Measurements from ENCODE around the gene CYP27A1. TPM values are rescaled to one million over a fixed set of nuclear protein-coding genes. Genes with fewer than 3 reads are reported as not detected.
A peak's percentile ranks its signal among the peaks of the same experiment; 100 is the strongest.

CYP27A1 gene
- total RNA-seq, 1 experiment from 2014 or later = 0.94 TPM

- Histone ChIP-seq H3K36me3 (ENCODE audit: low read depth) (peaks cover 42% of the 10 kb centered on the region), H3K4me2 (no peak overlapping the region), H3K9me3 (ENCODE audit: insufficient read depth, low read depth) (no peaks in the 10 kb centered on the region), H3K4me1 (replicated peaks; ENCODE audit: insufficient read depth) (peaks cover 14% of the 10 kb centered on the region), H3K27me3 (ENCODE audit: insufficient read depth, low read depth) (no peaks in the 10 kb centered on the region), H3K4me3 (no peak overlapping the region), H3K9me2 (ENCODE audit: insufficient read depth) (no peaks in the 10 kb centered on the region), H2AFZ (no peak overlapping the region), H3K27ac (peak overlapping the region; percentile 67), H4K20me1 (ENCODE audit: insufficient read depth) (no peaks in the 10 kb centered on the region), H3K79me2 (ENCODE audit: low read depth) (no peaks in the 10 kb centered on the region), H3F3A (ENCODE audit: insufficient read depth, low read depth) (no peaks in the 10 kb centered on the region)
- DNase-seq = no peak
- CTCF ChIA-PET = no interaction called here
- POLR2A ChIA-PET (ENCODE audit: unreplicated experiment) = no interaction called here
- TF ChIP-seq EZH2 (IDR thresholded peaks at IDR 0.05; ENCODE audit: low read depth) = no peak
- TF ChIP-seq, protein P1, sequence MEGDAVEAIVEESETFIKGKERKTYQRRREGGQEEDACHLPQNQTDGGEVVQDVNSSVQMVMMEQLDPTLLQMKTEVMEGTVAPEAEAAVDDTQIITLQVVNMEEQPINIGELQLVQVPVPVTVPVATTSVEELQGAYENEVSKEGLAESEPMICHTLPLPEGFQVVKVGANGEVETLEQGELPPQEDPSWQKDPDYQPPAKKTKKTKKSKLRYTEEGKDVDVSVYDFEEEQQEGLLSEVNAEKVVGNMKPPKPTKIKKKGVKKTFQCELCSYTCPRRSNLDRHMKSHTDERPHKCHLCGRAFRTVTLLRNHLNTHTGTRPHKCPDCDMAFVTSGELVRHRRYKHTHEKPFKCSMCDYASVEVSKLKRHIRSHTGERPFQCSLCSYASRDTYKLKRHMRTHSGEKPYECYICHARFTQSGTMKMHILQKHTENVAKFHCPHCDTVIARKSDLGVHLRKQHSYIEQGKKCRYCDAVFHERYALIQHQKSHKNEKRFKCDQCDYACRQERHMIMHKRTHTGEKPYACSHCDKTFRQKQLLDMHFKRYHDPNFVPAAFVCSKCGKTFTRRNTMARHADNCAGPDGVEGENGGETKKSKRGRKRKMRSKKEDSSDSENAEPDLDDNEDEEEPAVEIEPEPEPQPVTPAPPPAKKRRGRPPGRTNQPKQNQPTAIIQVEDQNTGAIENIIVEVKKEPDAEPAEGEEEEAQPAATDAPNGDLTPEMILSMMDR (conservative IDR thresholded peaks at IDR 0.05) = no peak
- BruUV-seq (replicated peaks) = no TSS peak
- intact Hi-C loops (cut with micrococcal nuclease; ENCODE audit: unreplicated experiment) = no loop called here
Measured at GRCh38 chr2:218744615-218745014, 37.3 kb upstream of the CYP27A1 start.

GRCh38 chr2:218745160-218745558 lies 36.8 kb upstream of the CYP27A1 start:
- ChIA-PET CTCF (no interaction called here), POLR2A (ENCODE audit: unreplicated experiment) (interaction anchor here (0.6 kb wide), 1 partner anchor 26 kb away, joined by 3 read pairs; no protein-coding TSS in a partner anchor)
- no peak overlapping the region for H3K4me2 ChIP-seq
- H3K4me1 ChIP-seq (replicated peaks; ENCODE audit: insufficient read depth) = peaks cover 14% of the 10 kb centered on the region
- peak; percentile 7 to 36 for DNase-seq
- peaks cover 45% of the 10 kb centered on the region for H3K36me3 ChIP-seq (ENCODE audit: low read depth)
- H3K27me3 ChIP-seq (ENCODE audit: insufficient read depth, low read depth) = no peaks in the 10 kb centered on the region
- H3K9me2 ChIP-seq (ENCODE audit: insufficient read depth) = no peaks in the 10 kb centered on the region
- no peaks in the 10 kb centered on the region for H3F3A ChIP-seq (ENCODE audit: insufficient read depth, low read depth)
- no peak for TF ChIP-seq EZH2 (IDR thresholded peaks at IDR 0.05; ENCODE audit: low read depth)
- TF ChIP-seq, protein P1 (conservative IDR thresholded peaks at IDR 0.05) = no peak
- BruUV-seq (replicated peaks) = no TSS peak
- H3K4me3 ChIP-seq = no peak overlapping the region
- H2AFZ ChIP-seq = no peak overlapping the region
- intact Hi-C loops (cut with micrococcal nuclease; ENCODE audit: unreplicated experiment) = no loop called here
- no peaks in the 10 kb centered on the region for H4K20me1 ChIP-seq (ENCODE audit: insufficient read depth)
- peak overlapping the region; percentile 67 for H3K27ac ChIP-seq
- no peaks in the 10 kb centered on the region for H3K79me2 ChIP-seq (ENCODE audit: low read depth)
- no peaks in the 10 kb centered on the region for H3K9me3 ChIP-seq (ENCODE audit: insufficient read depth, low read depth)

- TF ChIP-seq EZH2 (IDR thresholded peaks at IDR 0.05; ENCODE audit: low read depth) = no peak
- TF ChIP-seq, protein P1 (conservative IDR thresholded peaks at IDR 0.05) = no peak
- peaks cover 14% of the 10 kb centered on the region for H3K4me1 ChIP-seq (replicated peaks; ENCODE audit: insufficient read depth)
- H3K4me2 ChIP-seq = no peak overlapping the region
- peak overlapping the region; percentile 67 for H3K27ac ChIP-seq
- H3K27me3 ChIP-seq (ENCODE audit: insufficient read depth, low read depth) = no peaks in the 10 kb centered on the region
- no peaks in the 10 kb centered on the region for H3K79me2 ChIP-seq (ENCODE audit: low read depth)
- no peaks in the 10 kb centered on the region for H3K9me2 ChIP-seq (ENCODE audit: insufficient read depth)
- no peaks in the 10 kb centered on the region for H3F3A ChIP-seq (ENCODE audit: insufficient read depth, low read depth)
- no peaks in the 10 kb centered on the region for H3K9me3 ChIP-seq (ENCODE audit: insufficient read depth, low read depth)
- CTCF ChIA-PET = no interaction called here
- no peaks in the 10 kb centered on the region for H4K20me1 ChIP-seq (ENCODE audit: insufficient read depth)
- peaks cover 45% of the 10 kb centered on the region for H3K36me3 ChIP-seq (ENCODE audit: low read depth)
- POLR2A ChIA-PET (ENCODE audit: unreplicated experiment) = interaction anchor here (0.6 to 0.7 kb wide), 3 partner anchors 14 to 507 kb away, joined by 3 to 7 read pairs (median 3); partner anchors contain the start of gene TUBA4B
- intact Hi-C loops (cut with micrococcal nuclease; ENCODE audit: unreplicated experiment) = no loop called here
- BruUV-seq (replicated peaks) = TSS peak; percentile 5
- no peak overlapping the region for H3K4me3 ChIP-seq
- no peak overlapping the region for H2AFZ ChIP-seq
- peak; percentile 45 to 46 for DNase-seq
Measured at GRCh38 chr2:218745559-218746469, 36.1 kb upstream of the CYP27A1 start.

Data from PC-9 (cell line).